ENCODE data around the gene FAM107B.

DNA sequence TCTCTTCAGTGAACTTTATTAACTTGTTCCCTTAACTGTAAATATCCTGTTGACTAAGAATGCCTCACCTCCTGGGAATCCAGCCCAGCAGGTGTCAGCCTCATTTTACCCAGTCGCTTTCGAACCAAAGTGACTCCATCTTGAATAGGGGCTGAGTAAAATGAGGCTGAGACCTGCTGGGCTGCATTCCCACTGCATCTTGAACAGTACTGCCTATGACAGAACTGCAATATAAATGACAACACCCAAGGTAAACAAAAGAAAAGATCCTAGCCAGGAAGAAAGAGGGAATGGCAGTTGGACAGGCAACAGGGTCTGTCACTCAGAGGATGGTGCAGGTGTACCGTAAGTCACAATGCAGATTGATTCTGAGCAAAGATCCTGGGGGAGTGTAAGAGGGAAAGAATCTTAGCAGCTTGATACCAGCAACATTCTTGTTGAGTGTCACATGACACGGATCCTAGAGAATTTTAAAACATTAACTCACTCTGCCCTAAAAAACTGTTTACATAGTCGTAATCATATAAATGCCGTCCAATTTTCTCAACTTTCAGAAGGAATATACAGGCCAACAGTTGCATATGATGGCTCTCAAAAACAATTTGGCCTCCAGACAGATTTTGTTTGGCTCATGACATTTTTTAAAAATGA, 4.4 kb upstream of the FAM107B start:
- TF ChIP-seq GATA2 (IDR thresholded peaks at IDR 0.05; ENCODE audit: low read depth, low read length) (no peak), GATA3 (IDR thresholded peaks at IDR 0.05; ENCODE audit: low read depth, low read length) (no peak)
